ENCODE measurements around the gene TENM4.

The TENM4 gene

GRCh38 chr11:79439886-79440570, 802 bp downstream of the TENM4 start:
- in situ Hi-C loops (cut with MboI; ENCODE audit: low pct_unique_long_range_greater_than_20kb, low sequenced_read_pairs, unreplicated experiment): no loop called here
- TF ChIP-seq CTCF (IDR thresholded peaks at IDR 0.05; ENCODE audit: extremely low read depth, insufficient read depth, missing control alignments): no peak
- DNase-seq (ENCODE audit: low spot score): peak; percentile 57

- DNase-seq (ENCODE audit: low spot score): no peak
- TF ChIP-seq CTCF (IDR thresholded peaks at IDR 0.05; ENCODE audit: extremely low read depth, insufficient read depth, missing control alignments): no peak
- in situ Hi-C loops (cut with MboI; ENCODE audit: low pct_unique_long_range_greater_than_20kb, low sequenced_read_pairs, unreplicated experiment): no loop called here
Observed at GRCh38 chr11:79439410-79439885, 1.4 kb downstream of the TENM4 start.

GRCh38 chr11:79438631-79439409, 2.0 kb downstream of the TENM4 start:
- in situ Hi-C loops (cut with MboI; ENCODE audit: low pct_unique_long_range_greater_than_20kb, low sequenced_read_pairs, unreplicated experiment): no loop called here
- no peak for TF ChIP-seq CTCF (IDR thresholded peaks at IDR 0.05; ENCODE audit: extremely low read depth, insufficient read depth, missing control alignments)
- peak; percentile 51 for DNase-seq (ENCODE audit: low spot score)

GRCh38 chr11:79437981-79438630, 2.7 kb downstream of the TENM4 start:
- peak; percentile 34 for DNase-seq (ENCODE audit: low spot score)
- TF ChIP-seq CTCF (IDR thresholded peaks at IDR 0.05; ENCODE audit: extremely low read depth, insufficient read depth, missing control alignments): no peak
- in situ Hi-C loops (cut with MboI; ENCODE audit: low pct_unique_long_range_greater_than_20kb, low sequenced_read_pairs, unreplicated experiment): no loop called here

- peak; percentile 39 for DNase-seq (ENCODE audit: low spot score)
- in situ Hi-C loops (cut with MboI; ENCODE audit: low pct_unique_long_range_greater_than_20kb, low sequenced_read_pairs, unreplicated experiment): no loop called here
- no peak for TF ChIP-seq CTCF (IDR thresholded peaks at IDR 0.05; ENCODE audit: extremely low read depth, insufficient read depth, missing control alignments)
Observed at GRCh38 chr11:79437278-79437980, 3.4 kb downstream of the TENM4 start.

- DNase-seq (ENCODE audit: low spot score): peak; percentile 7
- TF ChIP-seq CTCF (IDR thresholded peaks at IDR 0.05; ENCODE audit: extremely low read depth, insufficient read depth, missing control alignments): no peak
- in situ Hi-C loops (cut with MboI; ENCODE audit: low pct_unique_long_range_greater_than_20kb, low sequenced_read_pairs, unreplicated experiment): no loop called here
Observed at GRCh38 chr11:79436919-79437277, 3.9 kb downstream of the TENM4 start.
